ENCODE results near the gene SLC38A6.

Gene SLC38A6

GRCh38 chr14:60980811-60981632 lies at the start of gene SLC38A6, which contains the start of gene TRMT5:
Gene SLC38A6, plus strand, starts transcription at chr14:60981245. Its CDS starts 33 bp downstream, at chr14:60981278.
Gene TRMT5, minus strand, starts transcription at chr14:60981079. Its CDS starts 106 bp downstream, at chr14:60980973.
- peak; percentile 93 for DNase-seq

- peak; percentile 81 for DNase-seq
These were observed 47.0 kb upstream of the SLC38A6 start for GRCh38 chr14:60933920-60934655.

GRCh38 chr14:60935319-60935718 lies 45.7 kb upstream of the SLC38A6 start:
- no peak for DNase-seq

DNA sequence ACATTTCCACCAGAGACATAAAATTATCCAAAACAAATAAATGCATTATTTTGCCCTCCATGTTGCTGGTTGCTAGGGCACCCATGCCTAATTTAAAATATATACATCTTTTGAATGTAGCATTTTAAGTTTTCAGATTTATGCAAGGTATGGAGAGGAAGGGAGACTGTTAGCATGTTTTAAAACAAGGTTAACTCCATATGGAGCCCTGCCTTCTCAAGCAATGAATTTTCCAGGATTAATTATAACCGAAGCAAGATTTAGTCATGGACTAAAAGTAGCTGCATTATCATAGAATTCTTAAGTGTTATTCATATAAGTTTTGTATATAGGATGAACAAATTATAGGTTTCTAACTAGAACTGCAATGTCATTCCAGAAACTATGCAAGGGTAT lies 37.4 kb upstream of the SLC38A6 start:
- no peak for DNase-seq

- DNase-seq: peak; percentile 6
These were observed 36.8 kb upstream of the SLC38A6 start for GRCh38 chr14:60944204-60944603.

DNA sequence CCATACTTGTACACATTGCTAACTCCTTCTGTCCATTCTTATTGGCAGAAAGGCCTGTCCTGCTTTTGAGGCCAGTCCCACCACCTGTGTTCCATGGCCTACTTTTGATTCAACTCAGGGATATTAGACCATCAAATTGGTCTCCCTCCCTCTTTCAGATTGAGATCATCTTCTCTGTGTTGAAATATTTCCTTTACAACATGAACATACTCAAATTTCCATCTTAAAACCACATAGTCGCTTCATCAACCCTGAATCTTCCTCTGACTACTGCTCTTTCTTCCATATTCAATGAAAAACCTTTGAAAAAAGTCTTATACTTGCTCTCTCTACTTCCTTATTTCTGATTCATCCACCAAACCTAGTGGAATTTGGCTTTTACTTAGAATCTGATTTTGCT lies 35.1 kb upstream of the SLC38A6 start:
- DNase-seq: peak; percentile 24

GRCh38 chr14:60946773-60947172 lies 34.3 kb upstream of the SLC38A6 start:
- no peak for DNase-seq

- no peak for DNase-seq
These were observed 29.1 kb upstream of the SLC38A6 start for GRCh38 chr14:60951776-60952435.

GRCh38 chr14:60956202-60956601 lies 24.8 kb upstream of the SLC38A6 start:
- no peak for DNase-seq

DNA sequence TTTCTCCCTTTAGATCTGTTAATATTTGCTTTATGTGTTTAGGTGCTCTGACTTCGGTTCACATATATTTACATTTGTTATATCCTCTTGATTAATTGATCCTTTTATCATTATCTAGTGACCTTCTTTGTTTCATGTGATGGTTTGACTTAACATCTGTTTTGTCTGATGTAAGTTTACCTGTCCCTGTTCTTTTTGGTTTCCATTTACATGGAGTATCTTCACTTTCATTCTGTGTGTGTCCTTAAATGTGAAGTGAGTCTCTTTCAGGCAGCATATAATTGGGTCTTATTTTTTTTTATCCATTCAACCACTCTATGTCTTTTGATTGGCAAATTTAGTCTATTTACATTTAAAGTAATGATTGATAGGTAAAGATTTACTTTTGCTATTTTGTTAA lies 24.4 kb upstream of the SLC38A6 start:
- no peak for DNase-seq

DNA sequence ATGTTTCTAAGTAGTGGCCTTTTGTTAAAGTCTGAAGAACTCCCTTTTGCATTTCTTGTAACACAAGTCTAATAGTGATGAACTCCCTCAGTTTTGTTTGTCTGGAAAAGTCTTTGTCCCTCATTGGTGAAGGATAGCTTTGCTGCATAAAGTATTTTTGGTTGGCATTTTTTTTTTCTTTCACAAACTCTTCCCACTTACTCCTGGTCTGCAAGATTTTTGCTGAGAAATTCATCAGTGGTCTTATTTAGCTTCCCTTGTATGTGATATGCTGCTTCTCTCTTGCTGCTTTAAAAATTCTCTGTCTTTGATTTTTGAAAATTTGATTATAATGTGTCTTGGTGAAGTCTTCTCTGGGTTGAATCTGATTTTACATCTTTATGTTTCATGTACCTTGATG lies 22.9 kb upstream of the SLC38A6 start:
- no peak for DNase-seq

GRCh38 chr14:60963761-60964160 lies 17.3 kb upstream of the SLC38A6 start:
- DNase-seq: no peak

DNA sequence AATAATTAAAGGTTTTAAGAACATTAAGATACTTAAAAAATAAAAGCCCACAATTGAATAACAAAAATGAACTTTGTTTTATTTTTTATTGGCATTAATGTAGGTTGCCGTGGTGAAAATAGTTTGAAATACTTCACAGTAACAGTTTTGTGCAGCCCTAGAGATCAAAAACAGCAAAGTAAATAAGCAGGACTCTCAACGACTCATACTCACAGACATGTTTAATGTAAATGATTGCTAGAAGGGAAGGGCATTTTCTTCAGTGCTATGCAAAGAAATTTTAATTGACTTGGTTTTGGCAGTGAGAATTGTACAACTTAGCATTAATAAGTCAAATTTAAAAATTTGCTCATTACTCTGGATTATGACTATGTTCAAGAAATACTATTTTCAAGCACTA lies 16.1 kb upstream of the SLC38A6 start:
- no peak for DNase-seq

DNA sequence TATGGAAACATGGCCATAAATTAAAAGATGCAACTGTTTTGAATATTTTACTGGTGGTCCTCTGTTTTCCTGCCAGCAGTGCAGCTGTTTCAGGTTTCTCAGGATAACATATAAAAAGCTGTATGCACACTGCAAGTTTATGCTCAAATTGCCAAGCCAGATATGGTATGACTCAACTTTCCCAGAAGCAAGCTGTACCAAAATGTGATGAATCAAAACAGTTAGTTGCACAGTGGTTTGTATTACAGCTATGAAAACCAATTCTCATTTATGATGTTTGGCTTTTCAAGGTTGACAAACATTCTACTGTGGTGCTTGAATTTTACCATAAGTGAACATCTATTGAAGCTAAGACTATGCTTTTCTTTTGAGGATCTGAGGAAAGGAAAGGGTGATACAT lies 15.6 kb upstream of the SLC38A6 start:
- peak; percentile 5 for DNase-seq

DNA sequence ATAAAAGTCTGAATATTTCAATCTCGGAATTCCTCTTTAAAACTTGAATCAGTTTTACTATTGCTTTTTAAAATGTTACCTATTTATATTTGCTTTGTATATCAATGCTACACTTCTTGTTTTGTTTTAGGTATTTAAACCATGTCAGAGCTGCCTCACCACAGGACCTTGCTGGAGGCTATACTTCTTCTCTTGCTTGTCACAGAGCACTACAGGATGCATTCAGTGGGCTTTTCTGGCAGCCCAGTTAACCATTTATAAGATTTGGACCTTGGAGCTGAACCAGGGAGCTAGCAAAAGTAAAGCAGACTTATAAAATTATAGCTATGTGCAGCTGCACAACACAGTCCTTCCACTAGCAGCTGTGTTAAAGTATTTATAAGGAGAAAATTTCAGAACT lies 12.9 kb upstream of the SLC38A6 start:
- DNase-seq: no peak

GRCh38 chr14:60968671-60969070 lies 12.4 kb upstream of the SLC38A6 start:
- DNase-seq: no peak

DNA sequence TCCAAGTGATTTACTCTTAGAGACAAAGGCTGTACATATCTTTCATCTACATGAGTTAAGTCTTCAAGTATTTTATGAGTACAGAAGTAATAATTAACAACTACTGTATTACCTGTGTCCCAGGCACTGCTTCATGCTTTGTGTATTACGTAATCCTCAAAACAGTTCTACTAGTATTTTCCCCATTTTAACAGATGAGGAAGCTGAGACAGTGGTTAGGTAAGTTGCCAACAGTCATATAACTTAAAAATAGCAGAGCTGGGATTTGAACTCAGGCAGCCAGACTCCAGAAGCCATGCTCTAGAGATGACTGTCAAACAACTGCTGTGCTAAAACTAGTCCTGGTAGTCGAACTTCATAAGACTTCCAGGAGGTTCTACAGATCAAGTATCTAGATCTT lies 10.9 kb upstream of the SLC38A6 start:
- DNase-seq: peak; percentile 13

DNA sequence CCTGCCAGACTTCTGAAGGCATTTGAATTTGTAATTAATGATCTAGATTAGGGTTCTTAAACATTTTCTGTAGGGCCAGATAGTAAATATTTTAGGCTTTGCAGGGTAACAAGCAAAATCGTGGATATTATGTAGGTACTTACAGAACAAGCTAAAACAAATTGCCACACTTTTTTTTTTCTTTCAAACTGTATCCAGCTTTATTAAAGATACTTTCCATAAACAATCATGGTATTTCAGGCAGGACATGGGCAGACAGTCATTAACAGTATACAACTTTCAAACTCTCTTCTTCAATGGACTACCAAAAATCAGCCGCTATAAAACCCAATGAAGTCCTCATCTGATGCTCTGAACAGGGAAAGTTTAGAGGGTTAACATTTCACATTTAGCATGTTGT lies 9.8 kb upstream of the SLC38A6 start:
- DNase-seq: no peak

DNA sequence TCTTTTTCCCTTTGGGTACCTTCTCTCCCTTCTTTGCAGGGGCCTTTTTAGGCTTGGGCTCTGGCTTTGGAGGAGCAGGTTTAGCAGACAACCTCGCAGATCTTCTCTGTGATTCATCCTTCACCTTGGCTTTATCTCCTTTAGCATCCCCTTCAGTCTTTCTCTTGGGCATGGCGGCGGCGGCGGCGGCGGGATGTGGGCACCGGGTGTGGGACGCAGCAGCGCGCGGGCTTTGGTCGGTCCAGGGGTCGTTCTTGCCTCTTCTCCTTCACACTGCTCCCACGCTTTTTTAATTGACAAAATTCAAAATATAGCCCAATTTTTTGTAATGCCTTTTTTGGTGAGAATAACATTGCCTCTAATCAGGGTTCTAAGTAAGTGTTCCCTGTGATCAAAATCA lies 8.8 kb upstream of the SLC38A6 start:
- DNase-seq: no peak

- DNase-seq: no peak
These were observed 8.0 kb upstream of the SLC38A6 start for GRCh38 chr14:60973070-60973469.

GRCh38 chr14:60974090-60974651 lies 6.9 kb upstream of the SLC38A6 start:
- no peak for DNase-seq

DNA sequence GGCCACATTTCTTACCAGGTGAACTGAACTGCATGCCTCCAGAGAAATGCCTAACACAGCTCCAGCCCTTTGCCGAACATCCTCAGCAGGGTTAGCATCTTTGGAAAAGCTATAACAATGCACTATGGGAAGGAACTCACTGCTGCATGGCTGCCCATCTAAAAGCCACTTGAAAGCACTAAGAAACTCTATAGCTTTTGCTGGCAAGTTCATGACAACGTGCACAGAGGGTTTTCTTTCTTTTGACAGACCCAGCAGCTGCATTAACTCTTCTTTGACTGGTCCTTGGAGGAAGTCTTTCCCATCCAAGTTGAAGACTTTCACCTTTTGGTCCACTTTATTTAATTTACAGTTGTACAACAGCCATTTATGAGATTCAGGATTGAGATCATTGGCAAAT lies 5.5 kb upstream of the SLC38A6 start:
- no peak for DNase-seq

DNA sequence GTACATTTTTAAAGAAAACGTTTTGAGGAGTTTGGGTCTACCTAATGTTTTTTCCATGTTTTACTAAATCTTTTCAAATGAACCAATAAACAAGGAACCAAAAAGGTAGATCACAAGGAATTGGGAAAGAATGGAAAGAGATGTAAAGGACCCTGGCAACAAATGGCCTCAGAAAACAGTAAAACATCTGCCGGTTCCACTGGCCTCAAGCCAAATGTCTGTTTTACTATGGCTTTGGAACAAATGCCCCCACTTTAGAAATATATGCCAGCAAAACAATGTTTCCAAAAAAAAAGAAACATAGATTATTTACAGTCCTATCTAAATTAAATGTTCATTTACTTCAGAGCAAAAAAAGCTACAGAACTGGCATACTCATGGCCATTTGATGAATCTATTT lies 3.2 kb upstream of the SLC38A6 start:
- no peak for DNase-seq
